PC-3 (cell line): ENCODE results near the gene SUMO3.

Experiments
- EZH2 ChIP-seq: fragments of 300-600 bp; sonication (generic); IDR thresholded peaks from one replicate; pipeline ENCODE4 v1.6.1; 2017; ENCODE audit warnings: antibody characterized with exemption, mild to moderate bottlenecking, low read length; ENCODE audit not compliant: unreplicated experiment
- EZH2phosphoT487 ChIP-seq: fragments of 300-600 bp; sonication (generic); IDR thresholded peaks from 2 replicates; pipeline ENCODE4 v1.6.1; 2018; ENCODE audit warnings: mild to moderate bottlenecking, antibody characterized with exemption, low read length, borderline replicate concordance
- TF ChIP-seq, protein P1 (sequence below): fragments of 300-600 bp; sonication (generic); conservative IDR thresholded peaks from 2 replicates; pipeline ENCODE4 v1.5.1; 2017; ENCODE audit warnings: antibody characterized with exemption, low read depth, mild to moderate bottlenecking, low read length

DNA sequence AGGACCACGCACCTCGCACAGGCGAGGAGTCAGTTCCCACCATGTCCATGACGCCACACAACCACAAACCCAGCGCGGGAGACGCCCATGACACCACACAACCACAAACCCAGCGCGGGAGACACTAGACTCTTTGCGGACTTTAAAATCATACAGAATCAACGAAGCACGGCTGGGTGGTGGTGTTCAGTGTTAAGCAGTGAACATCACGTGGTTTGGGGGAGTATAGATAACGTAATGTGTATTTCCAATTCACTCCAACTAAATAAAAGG lies 36.5 kb upstream of the SUMO3 start:
- TF ChIP-seq, protein P1, sequence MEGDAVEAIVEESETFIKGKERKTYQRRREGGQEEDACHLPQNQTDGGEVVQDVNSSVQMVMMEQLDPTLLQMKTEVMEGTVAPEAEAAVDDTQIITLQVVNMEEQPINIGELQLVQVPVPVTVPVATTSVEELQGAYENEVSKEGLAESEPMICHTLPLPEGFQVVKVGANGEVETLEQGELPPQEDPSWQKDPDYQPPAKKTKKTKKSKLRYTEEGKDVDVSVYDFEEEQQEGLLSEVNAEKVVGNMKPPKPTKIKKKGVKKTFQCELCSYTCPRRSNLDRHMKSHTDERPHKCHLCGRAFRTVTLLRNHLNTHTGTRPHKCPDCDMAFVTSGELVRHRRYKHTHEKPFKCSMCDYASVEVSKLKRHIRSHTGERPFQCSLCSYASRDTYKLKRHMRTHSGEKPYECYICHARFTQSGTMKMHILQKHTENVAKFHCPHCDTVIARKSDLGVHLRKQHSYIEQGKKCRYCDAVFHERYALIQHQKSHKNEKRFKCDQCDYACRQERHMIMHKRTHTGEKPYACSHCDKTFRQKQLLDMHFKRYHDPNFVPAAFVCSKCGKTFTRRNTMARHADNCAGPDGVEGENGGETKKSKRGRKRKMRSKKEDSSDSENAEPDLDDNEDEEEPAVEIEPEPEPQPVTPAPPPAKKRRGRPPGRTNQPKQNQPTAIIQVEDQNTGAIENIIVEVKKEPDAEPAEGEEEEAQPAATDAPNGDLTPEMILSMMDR = no peak
- TF ChIP-seq EZH2 (no peak), EZH2phosphoT487 (no peak)
